ENCODE data around the gene ZER1.

DNA sequence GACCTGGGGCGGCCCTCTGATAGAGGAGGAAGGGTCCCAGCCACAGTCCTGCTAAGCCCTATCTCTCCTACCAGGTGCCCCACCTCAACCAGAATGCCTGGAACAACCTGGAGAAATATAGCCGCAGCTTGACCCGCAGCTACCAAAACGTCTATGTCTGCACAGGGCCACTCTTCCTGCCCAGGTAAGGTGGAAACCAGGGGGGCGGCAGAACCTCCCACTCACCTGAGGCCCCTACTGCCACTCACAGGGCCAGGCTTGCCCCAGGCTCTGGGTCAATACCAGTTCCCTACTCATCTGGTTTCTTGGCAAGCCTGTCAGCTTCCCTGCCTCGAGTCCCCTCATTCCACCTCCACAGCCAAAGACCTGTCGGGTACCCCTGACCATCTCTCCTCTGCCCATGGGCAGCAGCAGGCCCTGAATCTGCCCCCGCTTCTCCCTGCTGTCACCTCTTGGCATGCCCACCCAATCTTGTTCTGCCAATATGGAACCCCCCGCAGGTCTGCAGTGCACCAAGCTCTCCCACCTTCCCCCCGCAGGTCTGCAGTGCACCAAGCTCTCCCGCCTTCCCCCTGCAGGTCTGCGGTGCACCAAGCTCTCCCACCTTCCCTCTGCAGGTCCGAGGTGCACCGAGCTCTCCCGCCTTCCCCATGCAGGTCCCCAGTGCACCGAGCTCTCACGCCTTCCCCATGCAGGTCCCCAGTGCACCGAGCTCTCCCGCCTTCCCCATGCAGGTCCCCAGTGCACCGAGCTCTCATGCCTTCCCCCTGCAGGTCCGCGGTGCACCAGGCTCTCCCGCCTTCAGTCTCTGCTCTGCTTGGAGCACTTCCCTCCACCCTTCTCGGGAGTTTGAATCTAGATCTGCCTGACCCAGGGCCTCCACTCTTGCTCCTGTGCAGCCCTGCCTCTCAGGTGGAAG lies 49.2 kb upstream of the ZER1 start:
- no peak for TF ChIP-seq POLR2A (IDR thresholded peaks at IDR 0.05)
- TF ChIP-seq, protein P1, sequence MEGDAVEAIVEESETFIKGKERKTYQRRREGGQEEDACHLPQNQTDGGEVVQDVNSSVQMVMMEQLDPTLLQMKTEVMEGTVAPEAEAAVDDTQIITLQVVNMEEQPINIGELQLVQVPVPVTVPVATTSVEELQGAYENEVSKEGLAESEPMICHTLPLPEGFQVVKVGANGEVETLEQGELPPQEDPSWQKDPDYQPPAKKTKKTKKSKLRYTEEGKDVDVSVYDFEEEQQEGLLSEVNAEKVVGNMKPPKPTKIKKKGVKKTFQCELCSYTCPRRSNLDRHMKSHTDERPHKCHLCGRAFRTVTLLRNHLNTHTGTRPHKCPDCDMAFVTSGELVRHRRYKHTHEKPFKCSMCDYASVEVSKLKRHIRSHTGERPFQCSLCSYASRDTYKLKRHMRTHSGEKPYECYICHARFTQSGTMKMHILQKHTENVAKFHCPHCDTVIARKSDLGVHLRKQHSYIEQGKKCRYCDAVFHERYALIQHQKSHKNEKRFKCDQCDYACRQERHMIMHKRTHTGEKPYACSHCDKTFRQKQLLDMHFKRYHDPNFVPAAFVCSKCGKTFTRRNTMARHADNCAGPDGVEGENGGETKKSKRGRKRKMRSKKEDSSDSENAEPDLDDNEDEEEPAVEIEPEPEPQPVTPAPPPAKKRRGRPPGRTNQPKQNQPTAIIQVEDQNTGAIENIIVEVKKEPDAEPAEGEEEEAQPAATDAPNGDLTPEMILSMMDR (IDR thresholded peaks at IDR 0.05), result no peak

All from body of pancreas (tissue), 4 donors.